K562 (cell line): ENCODE data around the gene A4GNT. TPM values are rescaled to one million over a fixed set of nuclear protein-coding genes. Genes with fewer than 3 reads are reported as not detected.

Experiments
- CTBP1 ChIP-seq: fragments of 450-650 bp; IDR thresholded peaks from 2 replicates; pipeline ENCODE4 v1.6.1; 2016; ENCODE audit warnings: borderline replicate concordance
- CXXC5 ChIP-seq: fragments of 250-450 bp; sonication (Bioruptor Pico); IDR thresholded peaks from 2 replicates; pipeline ENCODE4 v1.8.0; 2022; ENCODE audit warnings: inconsistent platforms, mild to moderate bottlenecking, moderate library complexity
- E2F3 ChIP-seq: fragments of 250-450 bp; sonication (Bioruptor Pico); IDR thresholded peaks from 2 replicates; pipeline ENCODE4 v1.4.0; 2020; ENCODE audit warnings: mild to moderate bottlenecking
- E2F6 ChIP-seq, 2 experiments: IDR thresholded peaks; 2 replicates each; pipeline ENCODE4 v1.6.1; 2011; ENCODE audit warnings: borderline replicate concordance in 1 of 2, control low read depth in 1 of 2, low read depth in 1 of 2, low read length in 1 of 2, mild to moderate bottlenecking in 1 of 2, mixed read lengths in 1 of 2, moderate library complexity in 1 of 2; ENCODE audit not compliant: insufficient read depth in 1 of 2, insufficient read length in 1 of 2, poor library complexity in 1 of 2, severe bottlenecking in 1 of 2; ENCODE audit errors: extremely low read depth in 1 of 2
- FOXM1 ChIP-seq, 2 experiments: fragments of 450-650 bp in 1 of 2; sonication (generic) in 1 of 2; formaldehyde crosslinking in 1 of 2; IDR thresholded peaks; 2 replicates each; pipeline versions ENCODE4 v1.6.1 to v1.9.0; 2017 to 2022; ENCODE audit warnings: low read depth in 2 of 2, mild to moderate bottlenecking in 2 of 2, missing genetic modification reagents in 1 of 2, moderate library complexity in 1 of 2
- FOXP1 ChIP-seq: sonication (generic); formaldehyde crosslinking; IDR thresholded peaks from 2 replicates; pipeline ENCODE4 v1.8.0; 2022; ENCODE audit warnings: mild to moderate bottlenecking, missing genetic modification reagents
- GABPA ChIP-seq: fragments of 200-800 bp; sonication (Bioruptor generic); conservative IDR thresholded peaks from 2 replicates; pipeline ENCODE4 v1.6.1; 2016; ENCODE audit warnings: low read depth, missing genetic modification characterization, missing compliant biosample characterization
- KAT2B ChIP-seq: IDR thresholded peaks from one replicate; pipeline ENCODE4 v1.6.1; 2012; ENCODE audit warnings: low read depth, mild to moderate bottlenecking, control low read depth, inconsistent platforms, low read length, moderate library complexity
- NR4A1 ChIP-seq, 2 experiments: fragments of 250-450 bp in 1 of 2; fragments of 450-650 bp in 1 of 2; sonication (Bioruptor Pico) in 1 of 2; IDR thresholded peaks; 2 replicates each; pipeline versions ENCODE4 v1.4.0 to v1.6.1; 2016 to 2020; ENCODE audit warnings: mild to moderate bottlenecking in 2 of 2, missing compliant biosample characterization in 1 of 2, missing genetic modification characterization in 1 of 2, moderate library complexity in 1 of 2
- POLR3A ChIP-seq: IDR thresholded peaks from 2 replicates; pipeline ENCODE4 v1.6.1; 2011; ENCODE audit warnings: borderline replicate concordance, mild to moderate bottlenecking, moderate library complexity; ENCODE audit not compliant: insufficient read length, insufficient read depth; ENCODE audit errors: extremely low read depth
- PRPF4 ChIP-seq: fragments of 200-400 bp; formaldehyde crosslinking; IDR thresholded peaks from one replicate; pipeline ENCODE4 v1.6.1; 2017; ENCODE audit warnings: low read length, low read depth, mild to moderate bottlenecking; ENCODE audit not compliant: insufficient read depth, poor library complexity, severe bottlenecking
- SNIP1 ChIP-seq: fragments of 450-650 bp; IDR thresholded peaks from 2 replicates; pipeline ENCODE4 v1.7.1; 2017; ENCODE audit warnings: low read depth, mild to moderate bottlenecking
- SP2 ChIP-seq: IDR thresholded peaks from 2 replicates; pipeline ENCODE4 v1.6.1; 2011; ENCODE audit warnings: mild to moderate bottlenecking, low read depth, low read length, moderate library complexity; ENCODE audit not compliant: poor library complexity, severe bottlenecking; ENCODE audit errors: extremely low read depth
- THAP12 ChIP-seq: fragments of 250-450 bp; sonication (Bioruptor Pico); IDR thresholded peaks from 2 replicates; pipeline ENCODE4 v1.9.0; 2021; ENCODE audit warnings: mild to moderate bottlenecking, inconsistent platforms
- ZFP36 ChIP-seq: fragments of 150-350 bp; IDR thresholded peaks from 2 replicates; pipeline ENCODE4 v1.6.1; 2018; ENCODE audit warnings: low read length, low read depth; ENCODE audit not compliant: partially characterized antibody
- ZNF77 ChIP-seq: fragments of 250-450 bp; sonication (Bioruptor Pico); IDR thresholded peaks from 2 replicates; pipeline ENCODE4 v1.5.0; 2020
- ZNF778 ChIP-seq: fragments of 450-650 bp; formaldehyde crosslinking; IDR thresholded peaks from 2 replicates; pipeline ENCODE4 v1.4.0; 2020; ENCODE audit warnings: mild to moderate bottlenecking, moderate library complexity
- polyA plus RNA-seq, 8 experiments: library from polyadenylated mRNA; depleted of rRNA in 4 of 8; stranded (reverse) in 5 of 8; unstranded in 3 of 8; fragments of >200 nt; fragmentation: Nextera tagmentation in 2 of 8; fragmentation: Illumina TruSeq in 1 of 8; extraction: Ambion mirVana in 2 of 8; extraction: Trizol in 1 of 8; gene quantifications; 2 replicates each; pipeline versions ENCODE4 v1.2.1 to v1.2.3, GENCODE V29; 2011 to 2014; ENCODE audit warnings: inconsistent platforms in 1 of 8, missing spikeins in 1 of 8
- total RNA-seq, 7 experiments: library from RNA; depleted of rRNA in 6 of 7; stranded (reverse); fragments of >200 nt in 6 of 7; fragmentation: Illumina TruSeq in 2 of 7; extraction: Trizol in 2 of 7; gene quantifications; 2 replicates each; pipeline versions ENCODE4 v1.2.1 to v1.2.3, GENCODE V29; 2011 to 2021; ENCODE audit warnings: low replicate concordance in 1 of 7
- TF ChIP-seq, protein P1 (sequence below): fragments of 250-450 bp; sonication (Bioruptor Pico); IDR thresholded peaks from 2 replicates; pipeline ENCODE4 v1.8.0; 2022; ENCODE audit warnings: inconsistent platforms, mild to moderate bottlenecking, moderate library complexity, borderline replicate concordance
- TF ChIP-seq, protein P2 (sequence below): fragments of 250-450 bp; sonication (Bioruptor Pico); IDR thresholded peaks from 2 replicates; pipeline ENCODE4 v1.8.0; 2022; ENCODE audit warnings: inconsistent platforms

Gene A4GNT
- total and polyA plus RNA-seq, 9 of the 15 experiments (the other 6 are each of a cell fraction or from before 2014, with no cell fraction given) = not detected

DNA sequence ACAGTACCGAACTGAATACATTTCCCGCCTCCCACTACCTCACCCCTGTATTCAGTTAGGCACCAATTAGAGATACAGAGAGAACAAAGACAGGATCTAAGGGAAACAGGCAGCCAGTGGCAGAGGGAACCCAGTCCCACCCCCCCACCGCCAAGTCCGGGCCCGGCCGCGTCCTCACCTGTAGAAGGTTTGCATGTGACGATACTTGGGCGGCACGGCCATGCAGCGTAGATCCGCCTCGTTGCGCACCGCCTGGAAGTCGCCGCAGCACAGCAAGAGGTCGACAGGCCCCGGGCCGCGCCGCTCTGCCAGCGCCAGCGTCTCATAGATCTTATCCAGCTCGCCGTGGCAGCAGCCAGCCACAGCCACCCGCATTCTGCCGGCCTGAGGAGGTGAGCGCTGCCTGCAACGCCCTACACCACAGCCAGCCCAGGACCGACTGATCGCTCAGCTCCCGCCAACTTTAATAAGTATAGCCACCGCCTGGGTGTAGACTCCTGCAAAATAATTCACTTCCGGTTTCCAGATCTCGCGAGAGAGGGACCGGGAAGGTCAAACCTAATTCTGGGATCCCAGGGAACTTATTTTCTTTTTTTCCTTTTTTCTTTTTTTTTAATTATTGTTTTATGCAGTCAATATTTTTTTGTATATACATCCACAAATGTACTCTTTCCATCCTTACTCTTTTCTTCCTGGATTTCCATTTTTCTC lies 42.4 kb upstream of the A4GNT start, which contains the start of gene DBR1 (continued):
- TF ChIP-seq E2F6 (IDR thresholded peaks at IDR 0.05; ENCODE audit: borderline replicate concordance in 1 of 2, extremely low read depth in 1 of 2, insufficient read depth in 1 of 2, insufficient read length in 1 of 2, low read depth in 1 of 2, low read length in 1 of 2, poor library complexity in 1 of 2, severe bottlenecking in 1 of 2) (peak; percentile 43 to 61), FOXM1 (IDR thresholded peaks at IDR 0.05; ENCODE audit: low read depth) (no peak), FOXM1 (CRISPR knock-in tag; IDR thresholded peaks at IDR 0.05; ENCODE audit: low read depth) (no peak), SNIP1 (no peak), SP2 (no peak), FOXP1 (CRISPR knock-in tag) (0 out of 2 replicates have a peak, but pooled peaks have one; percentile 48), CTBP1 (peak; percentile 52; the same call in 1 of the 2 replicates), PRPF4 (no peak), NR4A1 (CRISPR knock-in tag; IDR thresholded peaks at IDR 0.05) (no peak), NR4A1 (tag; IDR thresholded peaks at IDR 0.05) (no peak), POLR3A (no peak), THAP12 (CRISPR knock-in tag) (no peak), ZFP36 (peak; percentile 74), CXXC5 (CRISPR knock-in tag) (peak; percentile 70), ZNF77 (CRISPR knock-in tag) (no peak), ZNF778 (no peak), KAT2B (no peak), GABPA (tag) (peak; percentile 86), E2F3 (CRISPR knock-in tag) (0 out of 2 replicates have a peak, but pooled peaks have one; percentile 16)
- TF ChIP-seq, protein P1, sequence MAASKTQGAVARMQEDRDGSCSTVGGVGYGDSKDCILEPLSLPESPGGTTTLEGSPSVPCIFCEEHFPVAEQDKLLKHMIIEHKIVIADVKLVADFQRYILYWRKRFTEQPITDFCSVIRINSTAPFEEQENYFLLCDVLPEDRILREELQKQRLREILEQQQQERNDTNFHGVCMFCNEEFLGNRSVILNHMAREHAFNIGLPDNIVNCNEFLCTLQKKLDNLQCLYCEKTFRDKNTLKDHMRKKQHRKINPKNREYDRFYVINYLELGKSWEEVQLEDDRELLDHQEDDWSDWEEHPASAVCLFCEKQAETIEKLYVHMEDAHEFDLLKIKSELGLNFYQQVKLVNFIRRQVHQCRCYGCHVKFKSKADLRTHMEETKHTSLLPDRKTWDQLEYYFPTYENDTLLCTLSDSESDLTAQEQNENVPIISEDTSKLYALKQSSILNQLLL (CRISPR knock-in tag) = no peak
- TF ChIP-seq, protein P2, sequence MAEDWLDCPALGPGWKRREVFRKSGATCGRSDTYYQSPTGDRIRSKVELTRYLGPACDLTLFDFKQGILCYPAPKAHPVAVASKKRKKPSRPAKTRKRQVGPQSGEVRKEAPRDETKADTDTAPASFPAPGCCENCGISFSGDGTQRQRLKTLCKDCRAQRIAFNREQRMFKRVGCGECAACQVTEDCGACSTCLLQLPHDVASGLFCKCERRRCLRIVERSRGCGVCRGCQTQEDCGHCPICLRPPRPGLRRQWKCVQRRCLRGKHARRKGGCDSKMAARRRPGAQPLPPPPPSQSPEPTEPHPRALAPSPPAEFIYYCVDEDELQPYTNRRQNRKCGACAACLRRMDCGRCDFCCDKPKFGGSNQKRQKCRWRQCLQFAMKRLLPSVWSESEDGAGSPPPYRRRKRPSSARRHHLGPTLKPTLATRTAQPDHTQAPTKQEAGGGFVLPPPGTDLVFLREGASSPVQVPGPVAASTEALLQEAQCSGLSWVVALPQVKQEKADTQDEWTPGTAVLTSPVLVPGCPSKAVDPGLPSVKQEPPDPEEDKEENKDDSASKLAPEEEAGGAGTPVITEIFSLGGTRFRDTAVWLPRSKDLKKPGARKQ (CRISPR knock-in tag) = no peak
